Suprapubic skin (tissue), 3 donors: ENCODE data around the gene COL28A1.

Source experiments
- CTCF ChIP-seq, 2 donors: fragments of 200-600 bp in 1 of 2; fragments of 450-650 bp in 1 of 2; sonication (generic) in 1 of 2; IDR thresholded peaks; one replicate each; pipeline ENCODE4 v1.5.1; 2016 to 2019; ENCODE audit warnings: antibody characterized with exemption in 2 of 2, mild to moderate bottlenecking in 1 of 2, moderate library complexity in 1 of 2
- EP300 ChIP-seq: sonication (generic); formaldehyde crosslinking; IDR thresholded peaks from one replicate; pipeline ENCODE4 v1.6.1; 2017; ENCODE audit warnings: antibody characterized with exemption
- POLR2A ChIP-seq, 2 donors: fragments of 450-650 bp; IDR thresholded peaks; one replicate each; pipeline ENCODE4 v1.6.1; 2017; ENCODE audit warnings: antibody characterized with exemption in 2 of 2, mild to moderate bottlenecking in 2 of 2, moderate library complexity in 2 of 2

GRCh38 chr7:7569081-7569527 lies 33.4 kb upstream of the COL28A1 start:
- no peak for TF ChIP-seq EP300
- no peak for TF ChIP-seq CTCF (IDR thresholded peaks at IDR 0.05)
- TF ChIP-seq POLR2A (IDR thresholded peaks at IDR 0.05) = no peak
